ENCODE measurements around the gene TMTC1. TPM values are rescaled to one million over a fixed set of nuclear protein-coding genes. Genes with fewer than 3 reads are reported as not detected.

The TMTC1 gene
- total RNA-seq, 2 donors from 2014 or later = 15.6 to 20.1 TPM

GRCh38 chr12:29547151-29547632 lies 236.6 kb downstream of the TMTC1 start:
- Histone ChIP-seq H3K9me3 (no peaks in the 10 kb centered on the region), H3K4me3 (no peak overlapping the region), H3K27ac (no peak overlapping the region), H3K36me3 (replicated peaks in 1 of 2; ENCODE audit: insufficient read depth in 1 of 2, low read depth in 2 of 2) (no peaks in the 10 kb centered on the region), H3K27me3 (no peaks in the 10 kb centered on the region), H3K4me1 (no peaks in the 10 kb centered on the region)
- ATAC-seq (no peak), DNase-seq (no peak)
- WGBS, 2 donors = 30 to 34% methylated on average over 4 of the region's 4 CpGs
- intact Hi-C loops (cut with DNase I) = no loop called here
- TF ChIP-seq, protein P1, sequence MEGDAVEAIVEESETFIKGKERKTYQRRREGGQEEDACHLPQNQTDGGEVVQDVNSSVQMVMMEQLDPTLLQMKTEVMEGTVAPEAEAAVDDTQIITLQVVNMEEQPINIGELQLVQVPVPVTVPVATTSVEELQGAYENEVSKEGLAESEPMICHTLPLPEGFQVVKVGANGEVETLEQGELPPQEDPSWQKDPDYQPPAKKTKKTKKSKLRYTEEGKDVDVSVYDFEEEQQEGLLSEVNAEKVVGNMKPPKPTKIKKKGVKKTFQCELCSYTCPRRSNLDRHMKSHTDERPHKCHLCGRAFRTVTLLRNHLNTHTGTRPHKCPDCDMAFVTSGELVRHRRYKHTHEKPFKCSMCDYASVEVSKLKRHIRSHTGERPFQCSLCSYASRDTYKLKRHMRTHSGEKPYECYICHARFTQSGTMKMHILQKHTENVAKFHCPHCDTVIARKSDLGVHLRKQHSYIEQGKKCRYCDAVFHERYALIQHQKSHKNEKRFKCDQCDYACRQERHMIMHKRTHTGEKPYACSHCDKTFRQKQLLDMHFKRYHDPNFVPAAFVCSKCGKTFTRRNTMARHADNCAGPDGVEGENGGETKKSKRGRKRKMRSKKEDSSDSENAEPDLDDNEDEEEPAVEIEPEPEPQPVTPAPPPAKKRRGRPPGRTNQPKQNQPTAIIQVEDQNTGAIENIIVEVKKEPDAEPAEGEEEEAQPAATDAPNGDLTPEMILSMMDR (IDR thresholded peaks at IDR 0.05) = no peak

- ATAC-seq = no peak
- intact Hi-C loops (cut with DNase I) = no loop called here
- Histone ChIP-seq H3K9me3 (no peaks in the 10 kb centered on the region), H3K27ac (no peak overlapping the region), H3K36me3 (replicated peaks in 1 of 2; ENCODE audit: insufficient read depth in 1 of 2, low read depth in 2 of 2) (no peaks in the 10 kb centered on the region), H3K4me1 (no peaks in the 10 kb centered on the region), H3K27me3 (no peaks in the 10 kb centered on the region), H3K4me3 (no peak overlapping the region)
- no peak for TF ChIP-seq POLR2A (IDR thresholded peaks at IDR 0.05)
- TF ChIP-seq, protein P1 (IDR thresholded peaks at IDR 0.05) = no peak
- 78 to 85% methylated on average over 2 of the region's 2 CpGs for WGBS, 2 donors
- DNase-seq = no peak
Measured at GRCh38 chr12:29546000-29546399, 237.7 kb downstream of the TMTC1 start.

- TF ChIP-seq POLR2A (IDR thresholded peaks at IDR 0.05) = no peak
- TF ChIP-seq, protein P1 (IDR thresholded peaks at IDR 0.05) = no peak
- WGBS, 2 donors = 77 to 86% methylated on average over 4 of the region's 4 CpGs
Measured at GRCh38 chr12:29545102-29545467, 238.7 kb downstream of the TMTC1 start.

GRCh38 chr12:29544428-29545101 lies 239.2 kb downstream of the TMTC1 start:
- intact Hi-C loops (cut with DNase I) = no loop called here

More at GRCh38 chr12:29545102-29545467, 238.7 kb downstream of the TMTC1 start:
- H3K9me3 ChIP-seq = no peaks in the 10 kb centered on the region
- H3K36me3 ChIP-seq (replicated peaks in 1 of 2; ENCODE audit: insufficient read depth in 1 of 2, low read depth in 2 of 2) = no peaks in the 10 kb centered on the region
- no peak for DNase-seq
- intact Hi-C loops (cut with DNase I) = no loop called here
- H3K27me3 ChIP-seq = no peaks in the 10 kb centered on the region
- no peak for ATAC-seq
- no peaks in the 10 kb centered on the region for H3K4me1 ChIP-seq
- H3K4me3 ChIP-seq = no peak overlapping the region
- H3K27ac ChIP-seq = no peak overlapping the region

More at GRCh38 chr12:29544428-29545101, 239.2 kb downstream of the TMTC1 start:
- TF ChIP-seq POLR2A (IDR thresholded peaks at IDR 0.05) = no peak
- TF ChIP-seq, protein P1 (IDR thresholded peaks at IDR 0.05) = no peak
- no peaks in the 10 kb centered on the region for H3K4me1 ChIP-seq
- H3K9me3 ChIP-seq = no peaks in the 10 kb centered on the region
- ATAC-seq (no peak), DNase-seq (no peak)
- H3K36me3 ChIP-seq (replicated peaks in 1 of 2; ENCODE audit: insufficient read depth in 1 of 2, low read depth in 2 of 2) = no peaks in the 10 kb centered on the region
- WGBS, 2 donors = 63 to 70% methylated on average over 6 of the region's 6 CpGs
- no peaks in the 10 kb centered on the region for H3K27me3 ChIP-seq
- H3K4me3 ChIP-seq = no peak overlapping the region
- H3K27ac ChIP-seq = no peak overlapping the region

All from body of pancreas (tissue), 4 donors.